Colonic mucosa (tissue), 4 donors: ENCODE results near the gene GTF2A1. TPM values are rescaled to one million over a fixed set of nuclear protein-coding genes. Genes with fewer than 3 reads are reported as not detected.

Source experiments
- DNase-seq: peaks from one replicate; pipeline ENCODE4 v3.0.0-alpha.2; 2020
- H3K27ac ChIP-seq: fragments of 200-600 bp; one replicate; pipeline ENCODE4 v1.8.0; 2021
- H3K27me3 ChIP-seq: fragments of 200-600 bp; one replicate; pipeline ENCODE4 v1.8.0; 2021
- H3K36me3 ChIP-seq: fragments of 200-600 bp; one replicate; pipeline ENCODE4 v1.8.0; 2021
- H3K4me1 ChIP-seq: fragments of 200-600 bp; one replicate; pipeline ENCODE4 v1.8.0; 2021; ENCODE audit warnings: mild to moderate bottlenecking
- H3K4me3 ChIP-seq: fragments of 200-600 bp; one replicate; pipeline ENCODE4 v1.8.0; 2021
- H3K9ac ChIP-seq, 2 donors: one replicate each; pipeline ENCODE4 v1.7.0; 2013; ENCODE audit warnings: control low read depth in 2 of 2, low read depth in 2 of 2, low read length in 2 of 2
- H3K9me3 ChIP-seq: fragments of 200-600 bp; one replicate; pipeline ENCODE4 v1.8.0; 2021
- intact Hi-C: fragments of 100-400 bp; cut with DNase I; formaldehyde crosslinking; loops from one replicate; pipeline ENCODE4 v1.14.1; 2022
- total RNA-seq, 2 donors: library from RNA; stranded (reverse); fragmentation: NEBNext Ultra II Directional in 1 of 2; extraction: Animal tissue kit (Norgen Biotek cat#: 25700) in 1 of 2; gene quantifications; one replicate each; pipeline ENCODE4 v1.2.1, GENCODE V29; 2021
- TF ChIP-seq, protein P1 (sequence below): fragments of 200-600 bp; IDR thresholded peaks from one replicate; pipeline ENCODE4 v1.8.0; 2022; ENCODE audit warnings: antibody characterized with exemption, mild to moderate bottlenecking
- donor health status: healthy.
- donor health status: DM: no; HTN: no; CAD: no.
- donor health status: DM: no; HTN: no; CAD: no.

Gene GTF2A1
- 10 to 100 TPM; 21.6 to 26.6 TPM for total RNA-seq

GRCh38 chr14:81220830-81221578, at the start of gene GTF2A1:
Gene GTF2A1 (minus strand): TSS chr14:81220959. CDS start chr14:81220518, 441 bp downstream.
- no peaks in the 10 kb centered on the region for H3K4me1 ChIP-seq
- H3K36me3 ChIP-seq, result no peaks in the 10 kb centered on the region
- no peaks in the 10 kb centered on the region for H3K9me3 ChIP-seq
- TF ChIP-seq, protein P1, sequence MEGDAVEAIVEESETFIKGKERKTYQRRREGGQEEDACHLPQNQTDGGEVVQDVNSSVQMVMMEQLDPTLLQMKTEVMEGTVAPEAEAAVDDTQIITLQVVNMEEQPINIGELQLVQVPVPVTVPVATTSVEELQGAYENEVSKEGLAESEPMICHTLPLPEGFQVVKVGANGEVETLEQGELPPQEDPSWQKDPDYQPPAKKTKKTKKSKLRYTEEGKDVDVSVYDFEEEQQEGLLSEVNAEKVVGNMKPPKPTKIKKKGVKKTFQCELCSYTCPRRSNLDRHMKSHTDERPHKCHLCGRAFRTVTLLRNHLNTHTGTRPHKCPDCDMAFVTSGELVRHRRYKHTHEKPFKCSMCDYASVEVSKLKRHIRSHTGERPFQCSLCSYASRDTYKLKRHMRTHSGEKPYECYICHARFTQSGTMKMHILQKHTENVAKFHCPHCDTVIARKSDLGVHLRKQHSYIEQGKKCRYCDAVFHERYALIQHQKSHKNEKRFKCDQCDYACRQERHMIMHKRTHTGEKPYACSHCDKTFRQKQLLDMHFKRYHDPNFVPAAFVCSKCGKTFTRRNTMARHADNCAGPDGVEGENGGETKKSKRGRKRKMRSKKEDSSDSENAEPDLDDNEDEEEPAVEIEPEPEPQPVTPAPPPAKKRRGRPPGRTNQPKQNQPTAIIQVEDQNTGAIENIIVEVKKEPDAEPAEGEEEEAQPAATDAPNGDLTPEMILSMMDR, result no peak
- peak within 1 kb of the TSS; percentile 89 to 93 for H3K9ac ChIP-seq
- intact Hi-C loops, result no loop called here
- DNase-seq, result peak; percentile 95
- no peaks in the 10 kb centered on the region for H3K27me3 ChIP-seq
- H3K4me3 ChIP-seq, result peak within 1 kb of the TSS; percentile 63
- H3K27ac ChIP-seq, result peak within 1 kb of the TSS; percentile 99

DNA sequence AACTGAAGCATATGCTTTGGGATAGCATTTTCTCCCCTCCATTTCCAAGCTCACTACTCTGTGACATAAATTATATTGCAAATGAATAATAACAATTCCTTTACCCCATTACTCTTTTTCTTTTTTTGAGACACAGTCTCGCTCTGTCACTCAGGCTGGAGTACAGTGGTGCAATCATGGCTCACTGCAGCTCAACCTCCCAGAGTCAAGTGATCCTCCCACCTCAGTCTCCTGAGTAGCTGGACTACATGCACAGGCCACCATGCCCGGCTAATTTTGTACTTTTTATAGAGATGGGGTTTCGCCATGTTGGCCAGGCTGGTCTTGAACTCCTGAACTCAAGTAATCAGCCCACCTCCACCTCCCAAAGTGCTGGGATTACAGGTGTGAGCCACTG, 49.2 kb upstream of the GTF2A1 start:
- no peaks in the 10 kb centered on the region for H3K27me3 ChIP-seq
- H3K4me1 ChIP-seq, result no peaks in the 10 kb centered on the region
- intact Hi-C loops, result loop anchor here (2.0 kb wide), 1 partner anchor 183 kb away; no protein-coding TSS in a partner anchor
- H3K4me3 ChIP-seq, result no peak overlapping the region
- no peak overlapping the region for H3K9ac ChIP-seq
- TF ChIP-seq, protein P1, result no peak
- no peaks in the 10 kb centered on the region for H3K9me3 ChIP-seq
- H3K27ac ChIP-seq, result no peak overlapping the region
- DNase-seq, result no peak
- no peaks in the 10 kb centered on the region for H3K36me3 ChIP-seq

GRCh38 chr14:81269100-81269978, 48.6 kb upstream of the GTF2A1 start:
- no peaks in the 10 kb centered on the region for H3K27me3 ChIP-seq
- H3K36me3 ChIP-seq, result no peaks in the 10 kb centered on the region
- TF ChIP-seq, protein P1, result peak; percentile 78
- H3K4me3 ChIP-seq, result no peak overlapping the region
- peak; percentile 49 for DNase-seq
- H3K9ac ChIP-seq, result no peak overlapping the region
- intact Hi-C loops, result no loop called here
- H3K4me1 ChIP-seq, result no peaks in the 10 kb centered on the region
- H3K27ac ChIP-seq, result no peak overlapping the region
- H3K9me3 ChIP-seq, result no peaks in the 10 kb centered on the region

DNA sequence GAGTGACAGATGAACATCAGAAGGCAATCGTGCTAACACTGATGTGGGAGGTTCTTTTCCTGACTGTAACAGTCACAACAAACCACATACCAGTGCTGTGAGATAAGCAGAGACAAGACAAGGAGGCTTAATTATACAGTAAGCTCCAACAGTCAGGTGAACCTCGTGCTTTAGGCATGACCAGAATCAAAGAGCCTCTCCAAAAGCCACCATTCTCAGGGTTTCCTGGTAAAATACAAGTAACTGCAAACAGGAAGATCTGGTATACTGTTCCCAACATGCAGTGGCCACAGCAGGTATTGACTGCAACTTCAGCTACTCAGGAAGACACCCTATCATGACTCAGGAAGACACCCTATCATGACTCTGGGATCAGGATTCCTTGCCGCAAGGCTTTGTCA, 47.3 kb upstream of the GTF2A1 start:
- Histone ChIP-seq H3K27ac (no peak overlapping the region), H3K4me1 (no peaks in the 10 kb centered on the region), H3K27me3 (no peaks in the 10 kb centered on the region), H3K9ac (no peak overlapping the region), H3K4me3 (no peak overlapping the region), H3K9me3 (no peaks in the 10 kb centered on the region), H3K36me3 (no peaks in the 10 kb centered on the region)
- intact Hi-C loops, result no loop called here
- TF ChIP-seq, protein P1, result no peak
- no peak for DNase-seq

- Histone ChIP-seq H3K36me3 (no peaks in the 10 kb centered on the region), H3K27ac (no peak overlapping the region), H3K4me3 (no peak overlapping the region), H3K9ac (no peak overlapping the region), H3K4me1 (no peaks in the 10 kb centered on the region), H3K27me3 (no peaks in the 10 kb centered on the region), H3K9me3 (no peaks in the 10 kb centered on the region)
- intact Hi-C loops, result no loop called here
- DNase-seq, result no peak
- TF ChIP-seq, protein P1, result no peak
Observed at GRCh38 chr14:81265636-81266169, 44.9 kb upstream of the GTF2A1 start.
